Heart right ventricle (tissue), 16 donors: ENCODE measurements around the gene OR52N5. TPM values are rescaled to one million over a fixed set of nuclear protein-coding genes. Genes with fewer than 3 reads are reported as not detected.

Source experiments
- ATAC-seq, 8 donors: fragments of 200-7000 bp; cut with Tn5 transposase; one replicate each; pipeline ENCODE4 v1.9.1; 2020; ENCODE audit warnings: mild to moderate bottlenecking in 8 of 8, moderate library complexity in 8 of 8, moderate number of reproducible peaks in 1 of 8
- DNase-seq, 2 donors: peaks; one replicate each; pipeline ENCODE4 v3.0.0-alpha.2; 2020
- H3K27ac ChIP-seq, 10 donors: fragments of 200-600 bp; sonication (generic) in 2 of 10; one replicate each; pipeline versions ENCODE4 v1.5.0 to v1.8.0; 2020 to 2022; ENCODE audit warnings: mild to moderate bottlenecking in 3 of 10
- H3K27me3 ChIP-seq, 7 donors: fragments of 200-600 bp; one replicate each; pipeline ENCODE4 v1.8.0; 2021 to 2022; ENCODE audit warnings: mild to moderate bottlenecking in 2 of 7
- H3K36me3 ChIP-seq, 9 donors: fragments of 200-600 bp; sonication (generic) in 1 of 9; one replicate each; pipeline versions ENCODE4 v1.5.0 to v1.8.0; 2020 to 2022; ENCODE audit warnings: mild to moderate bottlenecking in 2 of 9
- H3K4me1 ChIP-seq, 9 donors: fragments of 200-600 bp; sonication (generic) in 1 of 9; one replicate each; pipeline versions ENCODE4 v1.5.0 to v1.8.0; 2020 to 2022; ENCODE audit warnings: mild to moderate bottlenecking in 4 of 9
- H3K4me3 ChIP-seq, 10 donors: fragments of 200-600 bp; sonication (generic) in 2 of 10; one replicate each; pipeline versions ENCODE4 v1.5.0 to v1.8.0; 2020 to 2022; ENCODE audit warnings: mild to moderate bottlenecking in 7 of 10, moderate library complexity in 2 of 10
- H3K9me3 ChIP-seq, 11 donors: fragments of 200-600 bp in 10 of 11; sonication (generic) in 2 of 11; one replicate each; pipeline versions ENCODE4 v1.5.0 to v1.8.0; 2013 to 2022; ENCODE audit warnings: mild to moderate bottlenecking in 2 of 11, control low read depth in 1 of 11, moderate library complexity in 1 of 11
- CTCF ChIP-seq, 9 donors: fragments of 200-600 bp; sonication (generic) in 2 of 9; IDR thresholded peaks; one replicate each; pipeline versions ENCODE4 v1.5.0 to v1.8.0; 2021 to 2022; ENCODE audit warnings: antibody characterized with exemption in 9 of 9, mild to moderate bottlenecking in 5 of 9, moderate library complexity in 1 of 9
- WGBS, 2 donors: extraction: QIAGEN DNeasy Blood & Tissue Kit; methylation state at CpG; one replicate each; pipeline ENCODE4 v1.1.7; 2013; ENCODE audit warnings: inconsistent platforms in 1 of 2; 5-methylcytosine and 5-hydroxymethylcytosine counted together
- intact Hi-C, 10 donors: fragments of 100-400 bp; cut with DNase I; formaldehyde crosslinking; loops; one replicate each; pipeline versions ENCODE4 v1.11.1 to v1.14.2; 2022
- polyA plus RNA-seq, 2 donors: library from polyadenylated mRNA; stranded (reverse); fragments of 200-250 nt; gene quantifications; one replicate each; pipeline ENCODE4 v1.2.3, GENCODE V29; 2013
- total RNA-seq, 10 donors: library from RNA; stranded (reverse); fragmentation: NEBNext Ultra II Directional in 3 of 10; extraction: Animal tissue kit (Norgen Biotek cat#: 25700) in 3 of 10; gene quantifications; one replicate each; pipeline versions ENCODE4 v1.2.1 to v1.2.4, GENCODE V29; 2021 to 2023
- donor health status: Arrhythmogenic right ventricular cardiomyopathy.
- donor health status: ischemic (EF 13 %, LVEDD 7.1; RV severe dilation, severe dysfunction).
- donor health status: healthy with polysubstance abuse.
- donor health status: DM: no; HTN: yes; CAD: no.
- donor health status: DM: no; HTN: no; CAD: no.
- donor health status: ischemic (EF 25% LVEDD 6.9; RV normal size, moderate dysfunction).
- donor health status: ischemic (EF 25% LVEDD 5.7; RV mildly dilated, moderate dysfunction).
- donor health status: healthy.
- donor health status: DM: yes; HTN: yes; CAD: no.
- donor health status: Ischemic cardiomyopathy.
- donor health status: ischemic (EF 35%, LVEDD 5.7; RV mildly dilated, moderate dysfunction).
- donor health status: nonischemic (EF 11% LVEDD 7.7; RV severe dilation, severe dysfunction).
- donor health status: DM: yes; HTN: yes; CAD: no.
- donor health status: PGD.
- donor health status: ischemic (EF 29% LVEDD 5.4; RV normal size, mild dysfunction).
- donor health status: nonischemic (EF 23%, LVEDD 6.1; RV moderate dilation, normal function).

The OR52N5 gene
- total and polyA plus RNA-seq, 12 donors = 0.09 TPM; not detected in 11

- WGBS, 2 donors = 60 to 75% methylated on average over 1 of the region's 1 CpG
- no peaks in the 10 kb centered on the region for H3K4me1 ChIP-seq
- no peak overlapping the region for H3K27ac ChIP-seq
- H3K27me3 ChIP-seq = no peaks in the 10 kb centered on the region
- ATAC-seq (no peak), DNase-seq (no peak)
- no peaks in the 10 kb centered on the region for H3K36me3 ChIP-seq
- intact Hi-C loops = loop anchor here in 1 of 10 donors (2.0 kb wide), 1 partner anchor 40 kb away; no protein-coding TSS in a partner anchor
- no peak overlapping the region for H3K4me3 ChIP-seq
- TF ChIP-seq CTCF (IDR thresholded peaks at IDR 0.05) = no peak
- H3K9me3 ChIP-seq = no peaks in the 10 kb centered on the region
Observed at GRCh38 chr11:5767056-5767455, 16.1 kb downstream of the OR52N5 start.

GRCh38 chr11:5753943-5754342 lies 29.2 kb downstream of the OR52N5 start, which contains the start of gene OR52N4:
TSS of gene OR52N4 (plus strand) at chr11:5754243. CDS start at chr11:5754741, 498 bp downstream.
- no peaks in the 10 kb centered on the region for H3K27me3 ChIP-seq
- H3K4me3 ChIP-seq = no peak within 1 kb of the TSS
- no peaks in the 10 kb centered on the region for H3K9me3 ChIP-seq
- H3K36me3 ChIP-seq = no peaks in the 10 kb centered on the region
- TF ChIP-seq CTCF (IDR thresholded peaks at IDR 0.05) = no peak
- DNase-seq (no peak), ATAC-seq (no peak)
- intact Hi-C loops = no loop called here
- WGBS, 2 donors = 91 to 92% methylated on average over 1 of the region's 1 CpG
- H3K27ac ChIP-seq = no peak within 1 kb of the TSS
- no peaks in the 10 kb centered on the region for H3K4me1 ChIP-seq

- ATAC-seq (no peak), DNase-seq (no peak)
- Histone ChIP-seq H3K27me3 (no peaks in the 10 kb centered on the region), H3K36me3 (no peaks in the 10 kb centered on the region), H3K4me1 (no peaks in the 10 kb centered on the region), H3K4me3 (no peak overlapping the region), H3K27ac (no peak overlapping the region), H3K9me3 (peaks cover 0 to 6% (median 0%) of the 10 kb centered on the region in 11 donors)
- WGBS, 2 donors = 77% methylated on average over 3 of the region's 3 CpGs
- intact Hi-C loops = no loop called here
- no peak for TF ChIP-seq CTCF (IDR thresholded peaks at IDR 0.05)
Observed at GRCh38 chr11:5749836-5750235, 33.3 kb downstream of the OR52N5 start.

- Histone ChIP-seq H3K36me3 (no peaks in the 10 kb centered on the region), H3K27me3 (no peaks in the 10 kb centered on the region), H3K9me3 (peaks cover 0 to 34% (median 2%) of the 10 kb centered on the region in 11 donors), H3K27ac (no peak overlapping the region), H3K4me1 (no peaks in the 10 kb centered on the region), H3K4me3 (no peak overlapping the region)
- no peak for TF ChIP-seq CTCF (IDR thresholded peaks at IDR 0.05)
- ATAC-seq (no peak), DNase-seq (no peak)
- intact Hi-C loops = no loop called here
- WGBS, 2 donors = 92 to 93% methylated on average over 3 of the region's 3 CpGs
Observed at GRCh38 chr11:5746614-5747013, 36.5 kb downstream of the OR52N5 start.
